GM12878 (cell line): ENCODE measurements around the gene FTO. TPM values are rescaled to one million over a fixed set of nuclear protein-coding genes. Genes with fewer than 3 reads are reported as not detected.

ENCODE experiments used
- ATAC-seq: fragments of 200-7000 bp; cut with Tn5 transposase; 3 replicates; pipeline ENCODE4 v1.9.1; 2020; ENCODE audit warnings: mild to moderate bottlenecking, moderate library complexity
- BruUV-seq: library from RNA; stranded (reverse); fragments of 400-500 nt; replicated peaks from 2 replicates; lab custom pipeline; 2021; lab: Mats Ljungman, UMichigan
- CTCF ChIA-PET: fragments of 300-600 bp; sonication (Branson Sonifier 250); formaldehyde crosslinking; extraction: SDS; loops from one replicate; lab custom pipeline; 2021; ENCODE audit warnings: inconsistent platforms; lab: Yijun Ruan, JAX
- POLR2A ChIA-PET: fragments of 350-600 bp; formaldehyde crosslinking; extraction: SDS; loops from one replicate; lab custom pipeline; 2021; ENCODE audit warnings: inconsistent platforms; lab: Charles Lee
- RAD21 ChIA-PET: fragments of 300-600 bp; sonication (Branson Sonifier 250); formaldehyde crosslinking; loops from one replicate; lab custom pipeline; 2023; ENCODE audit warnings: antibody characterized with exemption; ENCODE audit not compliant: unreplicated experiment; lab: Charles Lee
- SMC1A ChIA-PET: fragments of 300-600 bp; sonication (Branson Sonifier 250); formaldehyde crosslinking; loops from one replicate; lab custom pipeline; 2023; ENCODE audit not compliant: unreplicated experiment, uncharacterized antibody; lab: Charles Lee
- DNase-seq: peaks from one replicate; pipeline ENCODE4 v3.0.0-alpha.2; 2011; ENCODE audit warnings: low read depth, low spot score
- FAIRE-seq: peaks from 3 replicates; lab custom pipeline; 2011; peaks lifted over from hg19 to GRCh38; lab: Jason Lieb, UNC
- H2AFZ ChIP-seq: 2 replicates; pipeline ENCODE4 v1.6.0; 2011; ENCODE audit warnings: low read depth, low read length, control low read depth; ENCODE audit not compliant: control insufficient read depth
- H3K27ac ChIP-seq: 2 replicates; pipeline ENCODE4 v1.5.1; 2011; ENCODE audit warnings: control low read depth; ENCODE audit not compliant: control insufficient read depth, insufficient read depth
- H3K27me3 ChIP-seq, 2 experiments: replicated peaks in 1 of 2; 2 replicates each; pipeline versions ENCODE4 v1.6.0 to v1.6.1; 2011; ENCODE audit warnings: low read length in 1 of 2; ENCODE audit not compliant: control insufficient read depth in 2 of 2, insufficient read depth in 2 of 2
- H3K36me3 ChIP-seq, 2 experiments: 2 replicates each; pipeline ENCODE4 v1.5.1; 2011; ENCODE audit warnings: low read length in 1 of 2; ENCODE audit not compliant: control insufficient read depth in 2 of 2, insufficient read depth in 2 of 2
- H3K4me1 ChIP-seq: 2 replicates; pipeline ENCODE4 v1.6.1; 2011; ENCODE audit warnings: mild to moderate bottlenecking, low read length, moderate library complexity, mixed read lengths; ENCODE audit not compliant: control insufficient read depth, insufficient read depth
- H3K4me2 ChIP-seq: 2 replicates; pipeline ENCODE4 v1.6.0; 2011; ENCODE audit warnings: control low read depth; ENCODE audit not compliant: control insufficient read depth, insufficient read depth
- H3K4me3 ChIP-seq: fragments of 200-600 bp; sonication (generic); 2 replicates; pipeline ENCODE4 v1.5.1; 2016
- H3K79me2 ChIP-seq: 2 replicates; pipeline ENCODE4 v1.6.0; 2011; ENCODE audit warnings: low read length; ENCODE audit not compliant: control insufficient read depth, insufficient read depth
- H3K9ac ChIP-seq: 2 replicates; pipeline ENCODE4 v1.8.0; 2011; ENCODE audit warnings: low read length, control low read depth, mixed read lengths; ENCODE audit not compliant: control insufficient read depth, insufficient read depth
- H3K9me3 ChIP-seq: replicated peaks from 3 replicates; pipeline ENCODE4 v1.5.1; 2011; ENCODE audit warnings: mild to moderate bottlenecking, low read length; ENCODE audit not compliant: control insufficient read depth, insufficient read depth
- H4K20me1 ChIP-seq: 2 replicates; pipeline ENCODE4 v1.6.0; 2011; ENCODE audit not compliant: control insufficient read depth, insufficient read depth
- ATF7 ChIP-seq: fragments of 450-650 bp; IDR thresholded peaks from 2 replicates; pipeline ENCODE4 v1.6.1; 2016; ENCODE audit warnings: low read depth, mild to moderate bottlenecking
- CHD2 ChIP-seq: IDR thresholded peaks from 2 replicates; pipeline ENCODE4 v1.6.1; 2011; ENCODE audit warnings: low read depth, low read length, improper control_type of control experiment, borderline replicate concordance
- DPF2 ChIP-seq: fragments of 450-650 bp; IDR thresholded peaks from 2 replicates; pipeline ENCODE4 v1.6.1; 2017; ENCODE audit warnings: mild to moderate bottlenecking
- HDAC6 ChIP-seq: fragments of 200-600 bp; sonication (generic); IDR thresholded peaks from one replicate; pipeline ENCODE4 v1.8.0; 2017; ENCODE audit warnings: antibody characterized with exemption; ENCODE audit not compliant: unreplicated experiment
- JUNB ChIP-seq: IDR thresholded peaks from 2 replicates; pipeline ENCODE4 v1.6.1; 2016; ENCODE audit warnings: antibody characterized with exemption, mild to moderate bottlenecking
- MTA3 ChIP-seq: IDR thresholded peaks from 2 replicates; pipeline ENCODE4 v1.6.1; 2012; ENCODE audit warnings: low read length, inconsistent platforms, borderline replicate concordance
- MYB ChIP-seq: fragments of 150-350 bp; IDR thresholded peaks from 2 replicates; pipeline ENCODE4 v1.6.1; 2014; ENCODE audit warnings: mild to moderate bottlenecking, low read depth, low read length, borderline replicate concordance
- MYC ChIP-seq: IDR thresholded peaks from 2 replicates; pipeline ENCODE4 v1.6.1; 2011; ENCODE audit warnings: mild to moderate bottlenecking, low read length, moderate library complexity, inconsistent platforms; ENCODE audit not compliant: insufficient read depth, insufficient replicate concordance, insufficient read length, severe bottlenecking
- PRDM15 ChIP-seq: fragments of 450-650 bp; formaldehyde crosslinking; IDR thresholded peaks from 2 replicates; pipeline ENCODE4 v1.4.0; 2020; ENCODE audit warnings: mild to moderate bottlenecking, moderate library complexity
- TCF7 ChIP-seq: IDR thresholded peaks from 2 replicates; pipeline ENCODE4 v1.6.1; 2014; ENCODE audit warnings: antibody characterized with exemption, borderline replicate concordance
- ZBTB33 ChIP-seq: fragments of 450-650 bp; IDR thresholded peaks from 2 replicates; pipeline ENCODE4 v1.6.1; 2017; ENCODE audit warnings: mild to moderate bottlenecking
- WGBS: methylation state at CpG from one replicate; pipeline ENCODE4 v1.1.6; 2016; ENCODE audit warnings: low lambda C conversion rate; ENCODE audit not compliant: insufficient replicate concordance, insufficient coverage; ENCODE audit errors: missing lambda C conversion rate; 5-methylcytosine and 5-hydroxymethylcytosine counted together
- in situ Hi-C: fragments of 300-500 bp; cut with MboI; formaldehyde crosslinking; loops from 9 replicates; pipeline ENCODE4 v1.14.3; 2018; ENCODE audit warnings: mixed read lengths
- intact Hi-C: fragments of 100-400 bp; cut with micrococcal nuclease; formaldehyde crosslinking; loops from one replicate; pipeline ENCODE4 v1.14.2; 2022; ENCODE audit not compliant: unreplicated experiment
- polyA plus RNA-seq, 11 experiments: library from polyadenylated mRNA; depleted of rRNA in 4 of 11; unstranded in 6 of 11; stranded (reverse) in 5 of 11; fragments of >200 nt; fragmentation: Nextera tagmentation in 4 of 11; fragmentation: Illumina TruSeq in 1 of 11; extraction: Ambion mirVana in 4 of 11; extraction: Trizol in 1 of 11; gene quantifications; 1 replicate in 1 of 11; 2 replicates in 10 of 11; pipeline versions ENCODE4 v1.2.1 to v1.2.3, GENCODE V29; 2011 to 2016; ENCODE audit warnings: inconsistent platforms in 2 of 11, missing spikeins in 2 of 11, low read depth in 1 of 11
- total RNA-seq, 4 experiments: library from RNA; depleted of rRNA in 3 of 4; stranded (reverse); fragments of >200 nt in 3 of 4; fragmentation: Illumina TruSeq in 1 of 4; extraction: Trizol in 1 of 4; gene quantifications; 2 replicates each; pipeline versions ENCODE4 v1.2.1 to v1.2.3, GENCODE V29; 2013 to 2021

Gene FTO
- total and polyA plus RNA-seq, 10 of the 15 experiments (the other 5 are each of a cell fraction or from before 2014, with no cell fraction given) = 20.1 to 55.0 (median 47.0) TPM

DNA sequence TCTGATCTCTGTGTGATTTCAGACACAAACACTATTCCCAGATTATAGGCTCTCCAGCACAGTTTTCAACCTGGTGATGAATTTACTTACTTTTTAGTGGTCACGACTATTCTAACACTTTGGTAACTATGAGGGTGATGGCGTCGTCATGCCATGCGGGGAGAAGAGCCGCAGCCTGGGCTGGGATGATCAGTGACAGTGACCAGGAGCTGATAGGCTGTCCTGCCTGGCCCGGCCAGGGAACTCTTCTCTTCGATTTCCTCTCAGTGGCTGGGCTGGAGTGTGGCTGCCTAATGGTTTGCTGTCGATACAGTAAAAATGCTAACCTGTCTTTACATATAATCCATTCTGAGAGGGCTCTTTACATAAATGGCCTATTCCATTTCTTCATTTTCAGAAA, 469.5 kb downstream of the FTO start:
- Histone ChIP-seq H3K4me3 (no peak overlapping the region), H4K20me1 (no peaks in the 10 kb centered on the region), H3K4me2 (no peak overlapping the region), H3K27me3 (no peaks in the 10 kb centered on the region; a peak in 1 of 4 replicates), H3K4me1 (no peaks in the 10 kb centered on the region), H3K9me3 (no peaks in the 10 kb centered on the region), H3K79me2 (no peaks in the 10 kb centered on the region), H3K9ac (no peak overlapping the region), H2AFZ (no peak overlapping the region), H3K27ac (no peak overlapping the region), H3K36me3 (no peaks in the 10 kb centered on the region)
- RAD21 ChIA-PET = no interaction called here
- POLR2A ChIA-PET = no interaction called here
- FAIRE-seq = no peak
- in situ Hi-C loops = no loop called here
- CTCF ChIA-PET = no interaction called here
- no peak for DNase-seq
- no peak for TF ChIP-seq MYB
- no peak for TF ChIP-seq ZBTB33
- TF ChIP-seq MYC = no peak
- no peak for TF ChIP-seq JUNB
- TF ChIP-seq HDAC6 = no peak
- TF ChIP-seq MTA3 = no peak
- no peak for TF ChIP-seq DPF2
- no peak for TF ChIP-seq CHD2
- no peak for TF ChIP-seq TCF7
- no peak for TF ChIP-seq ATF7
- TF ChIP-seq PRDM15 = no peak
- whole genome bisulfite sequencing = 28% methylated on average over 8 of the region's 8 CpGs
- intact Hi-C loops = no loop called here
- no peak for ATAC-seq
- BruUV-seq = no TSS peak
- SMC1A ChIA-PET = no interaction called here
